Neural cell (in vitro differentiated cells): Measurements from ENCODE around the gene ZSWIM5. TPM values are rescaled to one million over a fixed set of nuclear protein-coding genes. Genes with fewer than 3 reads are reported as not detected.
"Not testable (repeated sequence)": the region's sequence is repeated elsewhere in the genome, so short reads cannot be mapped to it uniquely, and the experiment has no call there.

ENCODE experiments used
- H2AFZ ChIP-seq: fragments of 200-600, 300-800 bp; sonication (generic), shearing (Covaris generic); 2 replicates; pipeline ENCODE4 v1.6.0; 2014; ENCODE audit warnings: low read depth, mild to moderate bottlenecking, antibody characterized with exemption, low read length, moderate library complexity
- H3F3A ChIP-seq: fragments of 200-600 bp; shearing (Covaris generic); 2 replicates; pipeline ENCODE4 v1.6.1; 2016; ENCODE audit warnings: mild to moderate bottlenecking, moderate library complexity, mixed read lengths, antibody characterized with exemption, low read length; ENCODE audit not compliant: insufficient read depth, poor library complexity, severe bottlenecking
- H3K27ac ChIP-seq: fragments of 200-600, 300-800 bp; sonication (generic), shearing (Covaris generic); 2 replicates; pipeline ENCODE4 v1.5.1; 2014; ENCODE audit warnings: mild to moderate bottlenecking, low read length, moderate library complexity
- H3K27me3 ChIP-seq: fragments of 300-800, 200-600 bp; sonication (generic), shearing (Covaris generic); 2 replicates; pipeline ENCODE4 v1.6.0; 2014; ENCODE audit warnings: mild to moderate bottlenecking, low read depth, low read length, moderate library complexity; ENCODE audit not compliant: insufficient read depth
- H3K36me3 ChIP-seq: fragments of 300-800, 200-600 bp; sonication (generic), shearing (Covaris generic); 2 replicates; pipeline ENCODE4 v1.5.1; 2014; ENCODE audit warnings: mild to moderate bottlenecking, antibody characterized with exemption, low read length, moderate library complexity; ENCODE audit not compliant: insufficient read depth
- H3K4me2 ChIP-seq: fragments of 300-800, 200-600 bp; sonication (generic), shearing (Covaris generic); 2 replicates; pipeline ENCODE4 v1.6.0; 2014; ENCODE audit warnings: mild to moderate bottlenecking, low read length
- H3K4me3 ChIP-seq: fragments of 300-800, 200-600 bp; sonication (generic), shearing (Covaris generic); 2 replicates; pipeline ENCODE4 v1.5.1; 2014; ENCODE audit warnings: mild to moderate bottlenecking, low read length, moderate library complexity
- H3K79me2 ChIP-seq: fragments of 200-600 bp; shearing (Covaris generic); replicated peaks from 2 replicates; pipeline ENCODE4 v1.6.0; 2014; ENCODE audit warnings: mild to moderate bottlenecking, low read length, moderate library complexity; ENCODE audit not compliant: insufficient read depth
- H3K9ac ChIP-seq: fragments of 300-800, 200-600 bp; sonication (generic), shearing (Covaris generic); 2 replicates; pipeline ENCODE4 v1.6.1; 2016; ENCODE audit warnings: mild to moderate bottlenecking, low read length, mixed read lengths
- H3K9me2 ChIP-seq: fragments of 200-600 bp; shearing (Covaris generic); 2 replicates; pipeline ENCODE4 v1.6.1; 2016; ENCODE audit warnings: mild to moderate bottlenecking, low read length, mixed read lengths; ENCODE audit not compliant: insufficient read depth
- H3K9me3 ChIP-seq: fragments of 200-600, 300-800 bp; sonication (generic), shearing (Covaris generic); 2 replicates; pipeline ENCODE4 v1.6.1; 2016; ENCODE audit warnings: mild to moderate bottlenecking, mixed run types, low read length, moderate library complexity, mixed read lengths
- H4K20me1 ChIP-seq: fragments of 200-600 bp; shearing (Covaris generic); 2 replicates; pipeline ENCODE4 v1.6.1; 2016; ENCODE audit warnings: mild to moderate bottlenecking, mixed run types; ENCODE audit not compliant: insufficient read depth
- EP300 ChIP-seq: fragments of 450-650 bp; conservative IDR thresholded peaks from 2 replicates; pipeline ENCODE4 v1.6.1; 2014; ENCODE audit warnings: antibody characterized with exemption, mild to moderate bottlenecking, moderate library complexity; ENCODE audit not compliant: poor library complexity, severe bottlenecking
- EZH2 ChIP-seq: fragments of 200-600, 300-800 bp; shearing (Covaris generic), sonication (generic); IDR thresholded peaks from 2 replicates; pipeline ENCODE4 v1.6.1; 2014; ENCODE audit warnings: antibody characterized with exemption, low read length, borderline replicate concordance, mild to moderate bottlenecking; ENCODE audit not compliant: insufficient read depth, poor library complexity, severe bottlenecking
- MXI1 ChIP-seq: fragments of 450-650 bp; conservative IDR thresholded peaks from 2 replicates; pipeline ENCODE4 v1.6.1; 2014; ENCODE audit warnings: antibody characterized with exemption, mild to moderate bottlenecking; ENCODE audit not compliant: poor library complexity, severe bottlenecking
- POLR2AphosphoS5 ChIP-seq: IDR thresholded peaks from 2 replicates; pipeline ENCODE4 v1.6.1; 2012
- RAD21 ChIP-seq: fragments of 450-650 bp; conservative IDR thresholded peaks from 2 replicates; pipeline ENCODE4 v1.6.1; 2014; ENCODE audit warnings: antibody characterized with exemption, mild to moderate bottlenecking, moderate library complexity
- SMC3 ChIP-seq: fragments of 450-650 bp; conservative IDR thresholded peaks from 2 replicates; pipeline ENCODE4 v1.6.1; 2014; ENCODE audit warnings: antibody characterized with exemption, mild to moderate bottlenecking, moderate library complexity; ENCODE audit not compliant: poor library complexity
- TAF1 ChIP-seq: IDR thresholded peaks from 2 replicates; pipeline ENCODE4 v1.6.1; 2012; ENCODE audit warnings: low read depth
- polyA plus RNA-seq: library from polyadenylated mRNA; depleted of rRNA; stranded (reverse); fragments of >200 nt; gene quantifications from 2 replicates; pipeline ENCODE4 v1.2.3, GENCODE V29; 2014
- TF ChIP-seq, protein P1 (sequence below): fragments of 450-650 bp; IDR thresholded peaks from 2 replicates; pipeline ENCODE4 v1.5.1; 2014; ENCODE audit warnings: antibody characterized with exemption, mild to moderate bottlenecking, moderate library complexity; ENCODE audit not compliant: poor library complexity, severe bottlenecking
- TF ChIP-seq, protein P2 (sequence below): IDR thresholded peaks from 2 replicates; pipeline ENCODE4 v1.6.1; 2012; ENCODE audit warnings: borderline replicate concordance

The ZSWIM5 gene
- polyA plus RNA-seq, 1 donor from 2014 or later: 27.2 TPM

GRCh38 chr1:45187725-45188124, 18.7 kb downstream of the ZSWIM5 start:
- no peaks in the 10 kb centered on the region for H3K9me3 ChIP-seq
- H3K9ac ChIP-seq: no peak overlapping the region
- no peaks in the 10 kb centered on the region for H3K9me2 ChIP-seq
- no peak overlapping the region for H3K27ac ChIP-seq
- H4K20me1 ChIP-seq: no peaks in the 10 kb centered on the region
- TF ChIP-seq EZH2 (no peak), TAF1 (no peak), SMC3 (no peak), POLR2AphosphoS5 (no peak), RAD21 (no peak), EP300 (no peak), MXI1 (no peak)
- TF ChIP-seq, protein P1, sequence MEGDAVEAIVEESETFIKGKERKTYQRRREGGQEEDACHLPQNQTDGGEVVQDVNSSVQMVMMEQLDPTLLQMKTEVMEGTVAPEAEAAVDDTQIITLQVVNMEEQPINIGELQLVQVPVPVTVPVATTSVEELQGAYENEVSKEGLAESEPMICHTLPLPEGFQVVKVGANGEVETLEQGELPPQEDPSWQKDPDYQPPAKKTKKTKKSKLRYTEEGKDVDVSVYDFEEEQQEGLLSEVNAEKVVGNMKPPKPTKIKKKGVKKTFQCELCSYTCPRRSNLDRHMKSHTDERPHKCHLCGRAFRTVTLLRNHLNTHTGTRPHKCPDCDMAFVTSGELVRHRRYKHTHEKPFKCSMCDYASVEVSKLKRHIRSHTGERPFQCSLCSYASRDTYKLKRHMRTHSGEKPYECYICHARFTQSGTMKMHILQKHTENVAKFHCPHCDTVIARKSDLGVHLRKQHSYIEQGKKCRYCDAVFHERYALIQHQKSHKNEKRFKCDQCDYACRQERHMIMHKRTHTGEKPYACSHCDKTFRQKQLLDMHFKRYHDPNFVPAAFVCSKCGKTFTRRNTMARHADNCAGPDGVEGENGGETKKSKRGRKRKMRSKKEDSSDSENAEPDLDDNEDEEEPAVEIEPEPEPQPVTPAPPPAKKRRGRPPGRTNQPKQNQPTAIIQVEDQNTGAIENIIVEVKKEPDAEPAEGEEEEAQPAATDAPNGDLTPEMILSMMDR: no peak
- TF ChIP-seq, protein P2, sequence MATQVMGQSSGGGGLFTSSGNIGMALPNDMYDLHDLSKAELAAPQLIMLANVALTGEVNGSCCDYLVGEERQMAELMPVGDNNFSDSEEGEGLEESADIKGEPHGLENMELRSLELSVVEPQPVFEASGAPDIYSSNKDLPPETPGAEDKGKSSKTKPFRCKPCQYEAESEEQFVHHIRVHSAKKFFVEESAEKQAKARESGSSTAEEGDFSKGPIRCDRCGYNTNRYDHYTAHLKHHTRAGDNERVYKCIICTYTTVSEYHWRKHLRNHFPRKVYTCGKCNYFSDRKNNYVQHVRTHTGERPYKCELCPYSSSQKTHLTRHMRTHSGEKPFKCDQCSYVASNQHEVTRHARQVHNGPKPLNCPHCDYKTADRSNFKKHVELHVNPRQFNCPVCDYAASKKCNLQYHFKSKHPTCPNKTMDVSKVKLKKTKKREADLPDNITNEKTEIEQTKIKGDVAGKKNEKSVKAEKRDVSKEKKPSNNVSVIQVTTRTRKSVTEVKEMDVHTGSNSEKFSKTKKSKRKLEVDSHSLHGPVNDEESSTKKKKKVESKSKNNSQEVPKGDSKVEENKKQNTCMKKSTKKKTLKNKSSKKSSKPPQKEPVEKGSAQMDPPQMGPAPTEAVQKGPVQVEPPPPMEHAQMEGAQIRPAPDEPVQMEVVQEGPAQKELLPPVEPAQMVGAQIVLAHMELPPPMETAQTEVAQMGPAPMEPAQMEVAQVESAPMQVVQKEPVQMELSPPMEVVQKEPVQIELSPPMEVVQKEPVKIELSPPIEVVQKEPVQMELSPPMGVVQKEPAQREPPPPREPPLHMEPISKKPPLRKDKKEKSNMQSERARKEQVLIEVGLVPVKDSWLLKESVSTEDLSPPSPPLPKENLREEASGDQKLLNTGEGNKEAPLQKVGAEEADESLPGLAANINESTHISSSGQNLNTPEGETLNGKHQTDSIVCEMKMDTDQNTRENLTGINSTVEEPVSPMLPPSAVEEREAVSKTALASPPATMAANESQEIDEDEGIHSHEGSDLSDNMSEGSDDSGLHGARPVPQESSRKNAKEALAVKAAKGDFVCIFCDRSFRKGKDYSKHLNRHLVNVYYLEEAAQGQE: no peak
- no peak overlapping the region for H3K4me3 ChIP-seq
- no peaks in the 10 kb centered on the region for H3F3A ChIP-seq
- no peak overlapping the region for H2AFZ ChIP-seq
- H3K79me2 ChIP-seq: peaks cover 8% of the 10 kb centered on the region
- H3K27me3 ChIP-seq: no peaks in the 10 kb centered on the region
- H3K36me3 ChIP-seq: peaks cover 4% of the 10 kb centered on the region
- no peak overlapping the region for H3K4me2 ChIP-seq

DNA sequence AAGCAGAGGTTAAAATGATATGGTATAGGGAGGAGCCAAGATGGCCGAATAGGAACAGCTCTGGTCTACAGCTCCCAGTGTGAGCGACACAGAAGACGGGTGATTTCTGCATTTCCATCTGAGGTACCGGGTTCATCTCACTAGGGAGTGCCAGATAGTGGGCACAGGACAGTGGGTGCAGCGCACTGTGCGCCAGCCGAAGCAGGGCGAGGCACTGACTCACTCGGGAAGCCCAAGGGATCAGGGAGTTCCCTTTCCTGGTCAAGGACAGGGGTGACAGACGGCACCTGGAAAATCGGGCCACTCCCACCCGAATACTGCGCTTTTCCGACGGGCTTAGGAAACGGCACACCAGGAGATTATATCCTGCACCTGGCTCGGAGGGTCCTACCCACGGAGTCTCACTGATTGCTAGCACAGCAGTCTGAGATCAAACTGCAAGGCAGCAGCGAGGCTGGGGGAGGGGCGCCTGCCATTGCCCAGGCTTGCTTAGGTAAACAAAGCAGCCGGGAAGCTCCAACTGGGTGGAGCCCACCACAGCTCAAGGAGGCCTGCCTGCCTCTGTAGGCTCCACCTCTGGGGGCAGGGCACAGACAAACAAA, 26.4 kb downstream of the ZSWIM5 start:
- H2AFZ ChIP-seq, H3K79me2 ChIP-seq, H3K27me3 ChIP-seq, H4K20me1 ChIP-seq, H3K4me3 ChIP-seq, H3K4me2 ChIP-seq, H3K36me3 ChIP-seq, H3K9me3 ChIP-seq, H3K27ac ChIP-seq, H3F3A ChIP-seq, H3K9ac ChIP-seq, H3K9me2 ChIP-seq: not testable (repeated sequence)

DNA sequence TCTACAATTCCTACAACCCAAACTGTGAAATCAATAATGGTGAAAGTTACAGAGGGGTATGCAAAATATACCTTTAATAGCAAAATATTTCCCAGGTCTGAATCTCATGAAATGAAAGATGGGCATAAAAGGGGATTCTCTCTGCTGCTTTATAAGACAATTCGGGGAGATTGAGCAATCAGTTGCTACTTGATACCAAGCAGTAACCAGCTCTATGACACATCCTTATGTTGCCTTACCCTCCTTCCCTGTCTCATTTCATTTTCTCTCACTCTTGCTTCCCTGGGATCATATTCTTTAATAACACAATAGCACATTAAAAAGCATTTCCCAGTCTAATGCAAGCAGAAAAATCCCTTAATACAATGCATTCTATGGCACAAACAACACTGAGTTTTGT, 29.0 kb downstream of the ZSWIM5 start:
- no peaks in the 10 kb centered on the region for H3K36me3 ChIP-seq
- no peaks in the 10 kb centered on the region for H3K9me3 ChIP-seq
- H3K4me3 ChIP-seq: no peak overlapping the region
- H3K9me2 ChIP-seq: no peaks in the 10 kb centered on the region
- no peak overlapping the region for H3K27ac ChIP-seq
- no peaks in the 10 kb centered on the region for H3K27me3 ChIP-seq
- H2AFZ ChIP-seq: no peak overlapping the region
- no peaks in the 10 kb centered on the region for H3F3A ChIP-seq
- H4K20me1 ChIP-seq: no peaks in the 10 kb centered on the region
- H3K79me2 ChIP-seq: peaks cover 17% of the 10 kb centered on the region
- TF ChIP-seq EP300 (no peak), MXI1 (no peak), RAD21 (no peak), POLR2AphosphoS5 (no peak), EZH2 (no peak), TAF1 (no peak), SMC3 (no peak)
- TF ChIP-seq, protein P2: no peak
- TF ChIP-seq, protein P1: no peak
- H3K4me2 ChIP-seq: no peak overlapping the region
- no peak overlapping the region for H3K9ac ChIP-seq
